Smooth muscle cell (in vitro differentiated cells): Measurements from ENCODE around the gene TBC1D22A. TPM values are rescaled to one million over a fixed set of nuclear protein-coding genes. Genes with fewer than 3 reads are reported as not detected.

Experiments
- DNase-seq: peaks from one replicate; lab custom pipeline; 2025; ENCODE audit not compliant: unreplicated experiment; lab: John Stamatoyannopoulos, UW
- H2AFZ ChIP-seq: fragments of 200-600 bp; sonication (generic); 2 replicates; pipeline ENCODE4 v1.6.0; 2016; ENCODE audit warnings: antibody characterized with exemption, low read depth, mild to moderate bottlenecking
- H3F3A ChIP-seq: fragments of 200-600 bp; sonication (generic); 2 replicates; pipeline ENCODE4 v1.6.0; 2017; ENCODE audit warnings: antibody characterized with exemption, low read depth
- H3K27ac ChIP-seq: fragments of 200-600 bp; sonication (generic); 2 replicates; pipeline ENCODE4 v1.5.1; 2016; ENCODE audit warnings: low read depth, mild to moderate bottlenecking
- H3K27me3 ChIP-seq: fragments of 200-600 bp; sonication (generic); 2 replicates; pipeline ENCODE4 v1.6.1; 2016; ENCODE audit warnings: low read depth, mild to moderate bottlenecking
- H3K36me3 ChIP-seq: fragments of 200-600 bp; sonication (generic); 2 replicates; pipeline ENCODE4 v1.5.1; 2016; ENCODE audit warnings: low read depth
- H3K4me1 ChIP-seq: fragments of 200-600 bp; sonication (generic); 2 replicates; pipeline ENCODE4 v1.5.1; 2016; ENCODE audit warnings: low read depth
- H3K4me2 ChIP-seq: fragments of 200-600 bp; sonication (generic); 2 replicates; pipeline ENCODE4 v1.6.0; 2016; ENCODE audit warnings: mild to moderate bottlenecking
- H3K4me3 ChIP-seq: fragments of 200-600 bp; sonication (generic); 2 replicates; pipeline ENCODE4 v1.5.1; 2016; ENCODE audit warnings: mild to moderate bottlenecking
- H3K79me2 ChIP-seq: fragments of 200-600 bp; sonication (generic); 2 replicates; pipeline ENCODE4 v1.6.0; 2016; ENCODE audit warnings: low read depth, mild to moderate bottlenecking
- H3K9ac ChIP-seq: fragments of 200-600 bp; sonication (generic); 2 replicates; pipeline ENCODE4 v1.6.0; 2016; ENCODE audit warnings: low read depth
- H3K9me3 ChIP-seq: fragments of 200-600 bp; sonication (generic); replicated peaks from 2 replicates; pipeline ENCODE4 v1.5.1; 2016; ENCODE audit warnings: low read depth
- H4K20me1 ChIP-seq: fragments of 200-600 bp; sonication (generic); 2 replicates; pipeline ENCODE4 v1.6.0; 2016; ENCODE audit warnings: low read depth
- CTCF ChIP-seq: fragments of 200-600 bp; sonication (generic); IDR thresholded peaks from 2 replicates; pipeline ENCODE4 v1.5.1; 2017; ENCODE audit warnings: borderline replicate concordance, mild to moderate bottlenecking, antibody characterized with exemption; ENCODE audit not compliant: insufficient read depth, poor library complexity, severe bottlenecking
- WGBS: methylation state at CpG from one replicate; pipeline ENCODE4 v1.1.7; 2016; ENCODE audit warnings: low lambda C conversion rate; 5-methylcytosine and 5-hydroxymethylcytosine counted together
- polyA plus RNA-seq: library from polyadenylated mRNA; unstranded; fragments of >200 nt; fragmentation: Nextera tagmentation; extraction: Ambion mirVana; gene quantifications from 2 replicates; pipeline ENCODE4 v1.2.1, GENCODE V29; 2016
- total RNA-seq: library from RNA; depleted of rRNA; stranded (reverse); fragments of >200 nt; gene quantifications from 2 replicates; pipeline ENCODE4 v1.2.3, GENCODE V29; 2014

Gene TBC1D22A
- total and polyA plus RNA-seq, 2 experiments from 2014 or later = 12.5 to 14.4 TPM

DNA sequence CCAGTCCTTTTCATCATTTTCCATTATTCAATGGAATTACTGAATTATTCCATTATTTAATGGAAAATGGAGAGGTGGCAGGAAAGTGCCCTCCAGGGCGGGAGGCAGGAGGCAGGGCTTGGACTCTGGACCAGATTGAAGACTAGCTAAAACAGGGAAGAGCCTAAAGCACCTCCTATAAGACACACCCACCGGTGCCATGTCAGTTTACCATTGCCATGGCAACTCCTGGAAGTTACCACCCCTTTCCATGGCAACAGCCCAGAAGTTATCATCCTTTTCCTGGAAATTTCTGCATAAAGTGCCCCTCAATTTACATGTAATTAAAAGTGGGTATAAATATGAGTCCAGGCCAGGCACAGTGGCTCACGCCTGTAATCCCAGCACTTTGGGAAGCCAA lies 443.7 kb downstream of the TBC1D22A start:
- Histone ChIP-seq H3K27me3 (no peaks in the 10 kb centered on the region), H3K79me2 (no peaks in the 10 kb centered on the region), H3K4me1 (no peaks in the 10 kb centered on the region), H2AFZ (no peak overlapping the region), H3K36me3 (no peaks in the 10 kb centered on the region), H3K9me3 (no peaks in the 10 kb centered on the region), H3K4me2 (no peak overlapping the region), H3K27ac (no peak overlapping the region), H3K9ac (no peak overlapping the region), H4K20me1 (no peaks in the 10 kb centered on the region), H3K4me3 (no peak overlapping the region), H3F3A (no peaks in the 10 kb centered on the region)
- no peak for TF ChIP-seq CTCF
- DNase-seq = no peak
- 76% methylated on average over 3 of the region's 3 CpGs for WGBS

- no peaks in the 10 kb centered on the region for H3F3A ChIP-seq
- H3K4me1 ChIP-seq = no peaks in the 10 kb centered on the region
- H3K79me2 ChIP-seq = no peaks in the 10 kb centered on the region
- no peak overlapping the region for H3K27ac ChIP-seq
- H3K9me3 ChIP-seq = no peaks in the 10 kb centered on the region
- H2AFZ ChIP-seq = no peak overlapping the region
- 73% methylated on average over 9 of the region's 9 CpGs for WGBS
- TF ChIP-seq CTCF = no peak
- H4K20me1 ChIP-seq = no peaks in the 10 kb centered on the region
- no peak overlapping the region for H3K4me3 ChIP-seq
- no peak overlapping the region for H3K4me2 ChIP-seq
- H3K9ac ChIP-seq = no peak overlapping the region
- no peak for DNase-seq
- H3K27me3 ChIP-seq = no peaks in the 10 kb centered on the region
- H3K36me3 ChIP-seq = no peaks in the 10 kb centered on the region
These were observed 444.3 kb downstream of the TBC1D22A start for GRCh38 chr22:47206666-47207218.

DNA sequence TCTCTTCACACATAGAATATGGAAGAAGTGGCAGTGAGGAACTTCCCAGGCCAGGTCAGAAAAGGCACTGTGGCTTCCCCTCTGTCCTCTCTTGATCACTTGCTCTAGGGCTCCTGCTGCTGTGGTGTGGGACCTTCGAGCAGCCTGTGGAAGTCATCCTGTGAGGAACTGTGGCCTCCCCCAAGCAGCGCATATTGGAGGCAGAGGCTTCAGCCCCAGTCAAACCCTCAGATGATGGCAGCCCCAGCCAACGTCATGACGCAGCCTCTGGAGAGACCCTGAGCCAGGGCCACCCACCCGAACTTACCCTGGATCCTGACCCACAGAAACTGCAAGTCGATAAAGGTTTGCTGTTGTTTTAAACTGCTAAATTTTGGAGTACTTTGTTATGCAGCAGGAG lies 444.9 kb downstream of the TBC1D22A start:
- DNase-seq = no peak
- Histone ChIP-seq H3K4me2 (no peak overlapping the region), H3K27me3 (no peaks in the 10 kb centered on the region), H3K9ac (no peak overlapping the region), H2AFZ (no peak overlapping the region), H3K36me3 (no peaks in the 10 kb centered on the region), H3K79me2 (no peaks in the 10 kb centered on the region), H4K20me1 (no peaks in the 10 kb centered on the region), H3K4me3 (no peak overlapping the region), H3K9me3 (no peaks in the 10 kb centered on the region), H3K4me1 (no peaks in the 10 kb centered on the region), H3K27ac (no peak overlapping the region), H3F3A (no peaks in the 10 kb centered on the region)
- no peak for TF ChIP-seq CTCF
- WGBS = 83% methylated on average over 6 of the region's 6 CpGs

DNA sequence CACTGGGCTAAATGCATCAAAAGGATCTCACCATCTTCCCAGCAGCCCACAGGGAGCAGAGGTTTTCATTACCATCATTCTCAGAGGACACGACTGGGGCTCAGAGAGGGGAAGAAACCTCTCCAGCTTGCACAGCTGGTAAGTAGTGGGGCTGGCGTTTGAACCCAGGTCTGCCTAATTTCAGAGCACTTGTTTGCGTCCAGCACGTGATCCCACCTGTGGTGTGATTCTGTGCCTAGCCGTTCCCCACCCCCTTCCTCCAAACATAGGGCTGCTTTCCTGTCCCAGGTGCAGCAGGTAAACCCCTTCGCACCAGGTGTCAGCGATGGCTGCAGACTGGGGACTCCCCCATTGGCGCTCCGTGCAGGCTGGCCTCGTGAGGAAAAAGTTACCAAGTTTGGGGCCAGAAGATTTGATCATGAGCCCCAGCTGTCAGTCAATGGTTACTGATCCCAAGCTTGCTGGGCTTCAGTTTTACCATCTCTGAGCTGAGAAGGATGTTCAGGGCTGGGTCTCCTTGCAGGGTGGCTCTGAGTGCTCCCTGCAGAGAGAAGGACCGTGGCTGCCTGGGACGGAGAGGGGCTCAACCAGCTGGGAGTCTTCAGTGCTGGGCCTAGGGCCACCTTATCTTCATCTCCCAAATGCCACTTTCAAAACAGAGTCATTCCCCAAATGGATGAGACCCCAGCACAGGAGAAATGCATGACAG lies 445.6 kb downstream of the TBC1D22A start:
- Histone ChIP-seq H3K4me1 (no peaks in the 10 kb centered on the region), H3F3A (no peaks in the 10 kb centered on the region), H4K20me1 (no peaks in the 10 kb centered on the region), H3K9me3 (no peaks in the 10 kb centered on the region), H3K4me2 (no peak overlapping the region), H3K27me3 (no peaks in the 10 kb centered on the region), H3K27ac (no peak overlapping the region), H3K79me2 (no peaks in the 10 kb centered on the region), H2AFZ (no peak overlapping the region), H3K4me3 (no peak overlapping the region), H3K9ac (no peak overlapping the region), H3K36me3 (no peaks in the 10 kb centered on the region)
- DNase-seq = no peak
- 86% methylated on average over 12 of the region's 12 CpGs for WGBS
- no peak for TF ChIP-seq CTCF
